GM20000 (cell line): ENCODE results near the gene ASIC4.

Experiments used
- DNase-seq: peaks from one replicate; pipeline ENCODE4 v3.0.0; 2012; ENCODE audit warnings: low spot score
- CTCF ChIP-seq: IDR thresholded peaks from 2 replicates; pipeline ENCODE4 v1.5.1; 2012; ENCODE audit warnings: mild to moderate bottlenecking, control low read depth; ENCODE audit errors: extremely low read depth, missing control alignments

Gene ASIC4

GRCh38 chr2:219513787-219514186 lies 495 bp upstream of the ASIC4 start:
- TF ChIP-seq CTCF = no peak
- DNase-seq = no peak

GRCh38 chr2:219514836-219515235 lies 554 bp downstream of the ASIC4 start:
- DNase-seq = no peak
- TF ChIP-seq CTCF = no peak

GRCh38 chr2:219515874-219516629 lies 1.8 kb downstream of the ASIC4 start:
- no peak for TF ChIP-seq CTCF

GRCh38 chr2:219516888-219517287 lies 2.6 kb downstream of the ASIC4 start:
- no peak for TF ChIP-seq CTCF
- no peak for DNase-seq

More at GRCh38 chr2:219515874-219516629, 1.8 kb downstream of the ASIC4 start:
- DNase-seq = no peak

- DNase-seq = no peak
- no peak for TF ChIP-seq CTCF
These were observed 3.9 kb downstream of the ASIC4 start for GRCh38 chr2:219517954-219518778.

GRCh38 chr2:219519526-219519916 lies 5.2 kb downstream of the ASIC4 start:
- no peak for TF ChIP-seq CTCF
- DNase-seq = no peak

- TF ChIP-seq CTCF = no peak
These were observed 5.8 kb downstream of the ASIC4 start for GRCh38 chr2:219520079-219520478.

More at GRCh38 chr2:219520079-219520478, 5.8 kb downstream of the ASIC4 start:
- DNase-seq = no peak
